Retinal pigment epithelial cell (primary cell): ENCODE results near the gene ITIH3.

Source experiments
- DNase-seq: peaks from one replicate; pipeline ENCODE4 v3.0.0-alpha.2; 2010; ENCODE audit warnings: low read depth
- H3K4me3 ChIP-seq: 2 replicates; pipeline ENCODE4 v1.5.1; 2011; ENCODE audit warnings: mild to moderate bottlenecking, low read length, control low read depth, moderate library complexity
- TF ChIP-seq, protein P1 (sequence below): conservative IDR thresholded peaks from 2 replicates; pipeline ENCODE4 v1.5.1; 2011; ENCODE audit warnings: low read depth, low read length, control low read depth, inconsistent platforms

ITIH3 gene

DNA sequence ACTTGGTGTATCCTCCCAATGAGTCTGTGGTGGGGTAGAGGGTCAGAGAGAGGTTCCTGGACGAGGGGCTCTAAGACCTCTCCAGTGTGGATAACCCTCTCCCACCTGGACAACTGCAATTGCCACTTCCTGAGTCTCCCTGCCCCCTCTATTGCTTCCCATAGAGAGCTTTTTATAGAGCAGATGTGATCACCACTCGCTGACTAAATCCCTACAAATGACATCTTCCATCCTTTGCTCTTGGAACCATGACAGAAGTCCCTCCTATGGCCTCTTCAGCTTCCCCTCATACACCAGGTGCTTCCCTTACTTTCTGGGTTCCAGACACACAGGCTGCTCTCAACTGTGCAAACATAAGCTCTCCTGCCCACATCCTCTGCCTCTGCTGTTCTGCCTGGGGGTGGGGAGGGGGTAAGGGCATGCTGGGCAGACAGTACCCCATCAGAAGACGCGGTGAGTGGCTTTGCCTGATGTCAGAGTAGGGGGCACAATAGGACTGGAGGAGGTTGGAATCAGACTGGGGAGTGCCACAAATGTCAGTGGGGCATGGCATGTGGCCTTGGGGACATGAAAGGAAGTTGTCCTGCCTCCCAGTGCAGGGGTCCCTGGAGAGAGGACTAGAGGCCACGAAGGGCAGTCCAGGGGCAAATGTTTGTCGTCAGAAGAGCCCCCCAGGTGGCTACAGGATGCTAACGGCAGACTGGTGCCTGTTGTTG is 15.2 kb downstream of the ITIH3 start:
- H3K4me3 ChIP-seq: no peak overlapping the region
- no peak for DNase-seq
- TF ChIP-seq, protein P1, sequence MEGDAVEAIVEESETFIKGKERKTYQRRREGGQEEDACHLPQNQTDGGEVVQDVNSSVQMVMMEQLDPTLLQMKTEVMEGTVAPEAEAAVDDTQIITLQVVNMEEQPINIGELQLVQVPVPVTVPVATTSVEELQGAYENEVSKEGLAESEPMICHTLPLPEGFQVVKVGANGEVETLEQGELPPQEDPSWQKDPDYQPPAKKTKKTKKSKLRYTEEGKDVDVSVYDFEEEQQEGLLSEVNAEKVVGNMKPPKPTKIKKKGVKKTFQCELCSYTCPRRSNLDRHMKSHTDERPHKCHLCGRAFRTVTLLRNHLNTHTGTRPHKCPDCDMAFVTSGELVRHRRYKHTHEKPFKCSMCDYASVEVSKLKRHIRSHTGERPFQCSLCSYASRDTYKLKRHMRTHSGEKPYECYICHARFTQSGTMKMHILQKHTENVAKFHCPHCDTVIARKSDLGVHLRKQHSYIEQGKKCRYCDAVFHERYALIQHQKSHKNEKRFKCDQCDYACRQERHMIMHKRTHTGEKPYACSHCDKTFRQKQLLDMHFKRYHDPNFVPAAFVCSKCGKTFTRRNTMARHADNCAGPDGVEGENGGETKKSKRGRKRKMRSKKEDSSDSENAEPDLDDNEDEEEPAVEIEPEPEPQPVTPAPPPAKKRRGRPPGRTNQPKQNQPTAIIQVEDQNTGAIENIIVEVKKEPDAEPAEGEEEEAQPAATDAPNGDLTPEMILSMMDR: no peak

DNA sequence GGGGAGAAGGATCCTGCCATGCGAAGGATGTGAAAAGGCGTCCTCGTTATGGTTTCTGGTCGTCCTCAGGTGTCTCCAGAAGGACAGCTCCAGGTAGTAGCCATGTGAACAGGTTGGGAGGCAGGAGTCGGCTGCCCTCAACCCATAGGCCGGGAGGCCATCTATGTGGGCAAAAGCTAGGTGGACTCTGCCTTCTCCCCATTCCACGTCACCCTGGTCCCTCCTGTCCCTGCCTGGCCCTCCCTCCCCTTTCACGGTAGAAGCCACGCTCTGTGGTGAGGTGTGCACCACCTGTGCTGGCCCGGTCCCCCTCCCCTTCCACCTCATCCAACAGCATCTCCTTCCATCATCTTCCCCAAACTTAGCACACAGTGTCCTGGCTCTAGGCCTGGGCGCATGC is 16.3 kb downstream of the ITIH3 start:
- H3K4me3 ChIP-seq: no peak overlapping the region
- TF ChIP-seq, protein P1: no peak
- no peak for DNase-seq

DNA sequence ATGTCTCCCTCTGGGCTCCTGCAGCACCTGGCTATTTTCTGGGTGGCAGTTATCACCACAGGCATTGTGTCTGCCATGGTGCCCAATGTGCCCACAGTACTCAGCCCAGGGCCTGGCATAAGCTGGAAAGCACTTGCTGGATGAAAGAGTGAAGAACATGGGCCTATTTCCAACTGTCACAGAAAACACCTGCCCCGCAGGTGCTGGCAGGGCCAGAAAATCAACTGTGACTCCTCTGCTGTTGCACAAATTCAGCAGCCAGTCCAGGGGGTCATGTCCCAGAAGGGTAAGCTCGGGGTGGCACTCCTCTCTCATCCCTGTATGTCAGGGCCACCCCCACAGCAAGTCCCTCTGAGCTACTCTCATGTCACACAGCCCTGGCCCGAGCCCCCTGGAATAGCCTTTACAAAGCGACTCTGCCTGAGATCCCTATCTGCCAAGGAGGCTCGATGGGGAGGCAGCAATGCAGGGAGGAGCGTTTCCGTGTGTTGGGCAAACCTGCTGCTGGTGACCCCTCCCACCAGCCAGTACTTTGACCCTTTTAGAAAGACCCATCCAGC is 16.9 kb downstream of the ITIH3 start:
- TF ChIP-seq, protein P1: no peak
- DNase-seq: no peak

DNA sequence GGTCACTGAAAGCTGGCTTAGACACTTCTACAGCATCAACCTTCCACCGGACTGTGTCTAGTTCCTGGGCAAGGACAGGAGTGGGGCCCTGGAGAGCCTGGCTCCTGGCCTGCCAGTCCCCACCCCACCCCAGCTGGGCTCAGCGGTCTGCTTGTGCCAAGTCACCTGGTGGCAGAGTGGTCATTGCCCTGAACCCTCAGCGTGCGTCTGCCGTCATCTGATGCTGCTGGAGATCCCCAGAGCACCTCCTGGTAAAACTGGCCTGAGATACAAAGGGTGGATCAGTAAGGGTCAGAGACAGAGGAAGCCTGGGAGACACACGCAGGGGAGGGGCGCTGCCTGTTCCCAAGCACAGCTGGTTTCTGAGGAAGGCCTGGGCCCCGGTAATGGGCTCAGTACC is 19.2 kb downstream of the ITIH3 start:
- no peak overlapping the region for H3K4me3 ChIP-seq
- TF ChIP-seq, protein P1: no peak
- DNase-seq: no peak

More for the DNA sequence above, 16.9 kb downstream of the ITIH3 start:
- H3K4me3 ChIP-seq: no peak overlapping the region

DNA sequence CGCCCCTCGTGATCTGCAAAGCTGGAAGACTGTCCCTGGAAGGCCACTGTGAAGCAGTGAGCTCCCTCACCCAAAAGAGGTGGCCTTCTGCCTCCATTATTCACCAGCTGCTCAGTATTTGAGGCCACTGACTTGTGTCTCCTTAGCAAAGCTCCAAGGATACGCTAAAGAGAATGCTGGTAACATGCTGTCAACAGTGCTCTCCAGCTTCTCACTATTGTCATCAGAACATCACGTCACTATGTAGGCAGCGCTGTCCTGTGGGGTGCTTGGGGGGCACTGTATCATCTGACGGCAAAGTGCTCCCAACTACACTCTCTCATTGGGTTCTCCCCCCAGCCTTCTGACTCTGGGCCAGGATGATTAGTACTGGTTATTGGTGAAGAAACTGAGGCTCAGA is 21.6 kb downstream of the ITIH3 start:
- TF ChIP-seq, protein P1: no peak
- H3K4me3 ChIP-seq: no peak overlapping the region
- no peak for DNase-seq

DNA sequence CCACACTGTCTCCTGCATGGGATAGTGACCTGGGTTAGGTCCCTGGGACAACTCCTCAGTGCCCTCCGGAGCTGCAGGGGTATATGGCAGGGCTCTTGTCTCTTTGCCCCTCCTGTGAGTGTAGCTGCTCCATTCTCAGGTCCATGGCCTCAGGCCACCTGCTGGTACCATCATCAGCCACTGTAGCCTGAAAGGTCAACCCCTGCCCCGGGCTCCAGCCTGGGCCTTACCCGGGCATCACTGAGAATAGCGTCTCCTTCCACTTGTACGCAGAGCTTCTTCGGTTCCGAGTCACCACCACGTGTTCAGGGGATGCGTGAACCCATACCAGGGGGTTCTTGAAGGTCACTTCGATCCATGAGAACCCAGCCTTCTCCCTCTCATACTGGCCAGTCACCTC is 22.1 kb downstream of the ITIH3 start:
- no peak for DNase-seq
- H3K4me3 ChIP-seq: no peak overlapping the region
- TF ChIP-seq, protein P1: no peak

DNA sequence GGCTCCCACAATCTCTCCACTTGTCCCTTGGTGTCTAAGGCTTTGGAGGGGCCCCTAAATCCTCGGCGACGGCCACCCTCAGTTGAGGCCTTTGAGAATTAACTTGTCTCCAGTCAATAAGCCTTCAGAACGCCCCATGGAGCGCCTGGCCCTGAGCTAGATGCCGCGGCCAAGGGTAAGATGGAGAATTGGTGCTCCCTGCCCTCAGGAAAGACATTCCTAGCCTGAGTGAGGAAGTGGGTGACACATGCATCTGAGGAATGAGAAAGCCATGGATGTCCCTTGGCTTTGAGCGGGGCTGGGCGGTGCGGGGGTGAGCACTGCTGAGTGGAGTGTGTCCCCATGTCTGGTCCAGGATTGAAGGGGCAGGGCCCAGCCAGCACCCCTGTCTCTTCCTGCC is 22.6 kb downstream of the ITIH3 start:
- no peak for DNase-seq
- TF ChIP-seq, protein P1: no peak
- no peak overlapping the region for H3K4me3 ChIP-seq
